Measurements from ENCODE around the gene PCSK5. TPM values are rescaled to one million over a fixed set of nuclear protein-coding genes. Genes with fewer than 3 reads are reported as not detected.

Gene PCSK5
- total and polyA plus RNA-seq, 2 of the 8 experiments (the other 6 are each of a cell fraction or from before 2014, with no cell fraction given): 5.5 to 10.7 TPM

DNA sequence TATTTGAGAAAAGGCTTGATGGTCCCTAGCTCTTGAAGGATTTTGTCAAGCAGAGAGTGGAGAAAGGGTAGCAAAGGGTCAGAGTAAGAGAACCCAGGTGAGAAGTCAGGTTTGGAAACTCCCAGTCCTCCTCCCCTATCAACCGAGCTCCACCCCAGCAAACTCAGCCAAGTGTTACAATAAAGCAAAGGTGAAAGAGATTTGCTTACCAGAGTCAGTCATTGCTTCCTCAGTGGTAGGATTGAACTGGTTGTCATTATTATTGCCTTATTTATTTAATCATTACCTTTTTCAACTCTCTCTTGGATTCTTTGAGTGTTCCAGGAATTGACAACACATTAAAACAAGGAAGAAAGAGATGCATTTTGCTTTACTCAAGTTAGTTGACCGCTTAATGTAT is 423.3 kb downstream of the PCSK5 start:
- Histone ChIP-seq H3K79me1 (ENCODE audit: low read depth, low read length) (no peaks in the 10 kb centered on the region), H2BK12ac (ENCODE audit: low read depth, low read length) (no peak overlapping the region), H2BK20ac (ENCODE audit: low read length) (no peak overlapping the region), H3K18ac (ENCODE audit: extremely low read depth, low read length) (no peak overlapping the region), H4K20me1 (replicated peaks in 1 of 2; ENCODE audit: control insufficient read depth in 1 of 2, insufficient read depth in 2 of 2, low read length in 2 of 2) (no peaks in the 10 kb centered on the region), H3K36me3 (ENCODE audit: control insufficient read depth in 2 of 4, insufficient read depth in 4 of 4, low read length in 3 of 4) (no peaks in the 10 kb centered on the region), H2BK5ac (ENCODE audit: low read depth, low read length) (no peak overlapping the region), H3K9ac (replicated peaks in 1 of 4; ENCODE audit: extremely low read depth in 1 of 4, low read depth in 3 of 4, low read length in 3 of 4) (no peak overlapping the region), H3K27ac (ENCODE audit: low read depth, low read length) (no peak overlapping the region), H3K4ac (replicated peaks; ENCODE audit: insufficient read length, low read depth, low read length) (no peak overlapping the region), H3K23me2 (ENCODE audit: low read depth, low read length) (no peaks in the 10 kb centered on the region), H3K79me2 (ENCODE audit: control insufficient read depth in 1 of 2, insufficient read depth in 2 of 2, low read length in 2 of 2) (no peaks in the 10 kb centered on the region), H3K56ac (replicated peaks; ENCODE audit: insufficient read length, low read depth, low read length) (no peak overlapping the region), H2BK120ac (replicated peaks; ENCODE audit: low read depth, low read length) (no peak overlapping the region), H3K9me3 (ENCODE audit: insufficient read depth in 2 of 2, low read depth in 1 of 2, low read length in 1 of 2) (no peaks in the 10 kb centered on the region), H2AFZ (ENCODE audit: low read length) (no peak overlapping the region), H3K4me3 (ENCODE audit: extremely low read depth in 1 of 4, insufficient read depth in 2 of 4, low read depth in 3 of 4, low read length in 4 of 4) (no peak overlapping the region), H3K14ac (ENCODE audit: insufficient read length) (no peak overlapping the region), H3K23ac (ENCODE audit: insufficient read length) (no peak overlapping the region), H3K4me1 (replicated peaks in 1 of 4; ENCODE audit: control insufficient read depth in 3 of 4, insufficient read depth in 4 of 4, low read length in 3 of 4) (no peaks in the 10 kb centered on the region), H4K5ac (ENCODE audit: insufficient read length, low read depth, low read length) (no peak overlapping the region), H3K4me2 (ENCODE audit: insufficient read depth in 1 of 2, low read depth in 2 of 2, low read length in 2 of 2) (no peak overlapping the region), H2AK5ac (ENCODE audit: low read depth, low read length) (no peak overlapping the region), H3K27me3 (replicated peaks in 1 of 4; ENCODE audit: control insufficient read depth in 3 of 4, extremely low read depth in 1 of 4, insufficient read depth in 3 of 4, low read length in 3 of 4) (no peaks in the 10 kb centered on the region), H4K8ac (ENCODE audit: extremely low read depth, insufficient read depth, low read length) (no peak overlapping the region), H2BK15ac (ENCODE audit: low read length) (no peak overlapping the region), H4K91ac (replicated peaks; ENCODE audit: insufficient read length, low read length) (no peak overlapping the region)
- 80% methylated on average over 2 of the region's 2 CpGs; no CpG with 5 or more reads in 1 of the 2 experiments for WGBS, 2 experiments (ENCODE audit: extremely low coverage in 1 of 2, insufficient coverage in 1 of 2, insufficient read length in 1 of 2, insufficient replicate concordance in 2 of 2, low coverage in 1 of 2, low lambda C conversion rate in 2 of 2, missing lambda C conversion rate in 1 of 2)
- no peak for FAIRE-seq
- no peak for TF ChIP-seq NRF1 (IDR thresholded peaks at IDR 0.05; ENCODE audit: low read depth, low read length)
- TF ChIP-seq CHD1 (IDR thresholded peaks at IDR 0.05; ENCODE audit: low read depth, low read length): no peak
- TF ChIP-seq KDM1A (IDR thresholded peaks at IDR 0.05; ENCODE audit: borderline replicate concordance, low read length): no peak
- TF ChIP-seq SIX5 (IDR thresholded peaks at IDR 0.05; ENCODE audit: low read depth, low read length): no peak
- no peak for TF ChIP-seq BACH1 (IDR thresholded peaks at IDR 0.05; ENCODE audit: low read length)
- TF ChIP-seq TAF1 (IDR thresholded peaks at IDR 0.05; ENCODE audit: low read depth, low read length): no peak
- TF ChIP-seq CTCF (IDR thresholded peaks at IDR 0.05; ENCODE audit: control extremely low read depth in 1 of 3, insufficient read depth in 1 of 3, low read depth in 1 of 3, low read length in 3 of 3): no peak
- no peak for DNase-seq (ENCODE audit: low read depth in 1 of 2, low spot score in 2 of 2)
- ChIA-PET CTCF (ENCODE audit: partially characterized antibody) (interaction anchor here (0.7 to 4.1 kb wide), 4 partner anchors 10 to 20 kb away, joined by 3 to 16 read pairs (median 4); no protein-coding TSS in a partner anchor), POLR2A (ENCODE audit: partially characterized antibody) (interaction anchor here (1.2 kb wide), 1 partner anchor 11 kb away, joined by 3 read pairs; no protein-coding TSS in a partner anchor)
